GM18520 (cell line): Measurements from ENCODE around the gene GALNT8.

Source experiments
- ATAC-seq: cut with Tn5 transposase; IDR thresholded peaks from one replicate; pipeline ENCODE4 v1.9.1; 2021; ENCODE audit not compliant: unreplicated experiment

The GALNT8 gene

DNA sequence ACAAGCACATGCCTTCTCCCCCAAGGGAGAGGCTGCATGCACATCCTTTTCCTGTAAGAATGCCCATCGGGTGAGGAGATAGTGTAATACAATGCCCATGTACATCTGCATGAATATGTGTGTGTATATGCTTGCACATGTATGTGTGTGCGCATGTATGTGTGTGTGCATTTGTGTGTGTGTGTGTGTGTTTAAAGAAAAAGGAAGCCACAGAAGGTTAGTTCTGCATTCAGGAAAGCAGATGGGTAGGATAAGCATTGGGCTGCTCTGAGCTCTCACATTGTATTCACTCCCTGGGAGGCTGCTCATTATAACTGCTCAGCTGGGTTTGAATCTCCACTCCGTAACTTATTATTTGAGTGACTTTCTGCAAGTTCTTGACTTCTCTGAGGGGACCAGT, 74.3 kb downstream of the GALNT8 start:
- no peak for ATAC-seq

- ATAC-seq: no peak
Measured at GRCh38 chr12:4796216-4796615, 76.0 kb downstream of the GALNT8 start.

- no peak for ATAC-seq
Measured at GRCh38 chr12:4796694-4797482, 76.7 kb downstream of the GALNT8 start.

DNA sequence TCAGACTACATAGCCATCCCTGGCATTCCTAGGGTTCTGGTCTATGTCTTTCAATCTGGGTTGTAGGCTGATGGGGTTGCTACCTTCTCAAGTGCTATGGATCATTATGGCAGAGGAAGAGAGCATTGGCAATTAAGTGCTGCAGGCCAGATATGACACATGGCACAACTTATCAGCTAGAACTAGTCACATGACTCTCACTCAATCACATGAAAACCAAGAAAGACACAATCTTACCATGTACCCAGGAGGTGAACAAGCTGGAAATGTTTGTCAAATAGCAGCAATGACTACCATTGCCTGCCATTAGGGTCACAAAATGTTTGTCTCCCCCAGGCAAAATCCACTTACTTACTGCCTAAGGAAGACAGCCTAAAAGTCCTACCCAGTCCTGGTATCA, 80.4 kb downstream of the GALNT8 start:
- no peak for ATAC-seq

DNA sequence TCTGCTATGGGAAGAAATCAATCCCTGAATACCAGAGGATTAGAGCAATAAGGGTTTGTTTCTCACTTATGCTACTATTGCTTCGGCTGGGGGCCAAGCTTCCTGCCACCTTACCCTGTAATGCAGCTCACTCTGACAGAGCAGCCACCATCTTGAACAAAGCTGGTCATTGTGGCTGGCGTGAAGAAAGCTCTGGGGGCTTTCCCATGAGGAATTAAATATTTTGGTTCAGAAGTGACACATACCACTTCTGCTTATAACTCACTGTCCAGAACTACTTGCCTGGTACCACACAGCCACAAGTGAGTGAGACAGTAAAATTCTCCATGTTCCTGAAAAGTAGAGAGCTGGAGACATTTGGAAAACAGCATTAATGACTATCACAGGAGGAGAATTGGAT, 82.6 kb downstream of the GALNT8 start:
- ATAC-seq: no peak

DNA sequence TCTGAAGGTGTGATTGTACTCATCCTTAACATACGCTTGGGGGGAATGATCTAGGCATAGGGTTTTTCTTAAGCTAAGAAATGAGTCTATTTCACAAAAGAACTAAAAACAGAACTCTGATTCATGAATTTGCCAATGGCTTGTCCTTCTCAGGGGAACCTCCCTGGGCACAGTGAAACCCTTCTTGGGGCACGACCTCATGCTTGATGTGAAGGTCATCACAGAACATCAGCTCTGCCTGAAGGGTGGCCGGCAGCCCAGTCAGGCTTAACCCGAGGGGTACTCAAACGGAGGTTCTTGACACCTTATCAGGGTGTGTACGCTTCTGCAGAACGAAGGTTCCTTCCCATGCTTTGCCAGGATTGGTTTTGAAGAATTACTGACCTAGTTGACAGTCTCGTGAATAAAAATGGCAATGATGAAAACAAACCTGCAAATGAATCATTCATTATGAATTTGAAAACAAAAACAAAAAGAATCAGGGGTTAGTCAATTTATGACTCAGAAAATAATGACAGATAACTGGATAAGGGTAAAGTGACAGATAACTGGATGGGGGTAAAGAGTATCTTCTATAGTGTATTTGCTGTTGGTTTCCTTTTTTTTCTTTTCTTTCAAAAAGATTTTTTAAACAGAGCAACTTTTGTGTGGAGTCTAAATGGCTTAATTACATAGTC, 86.4 kb downstream of the GALNT8 start:
- no peak for ATAC-seq

DNA sequence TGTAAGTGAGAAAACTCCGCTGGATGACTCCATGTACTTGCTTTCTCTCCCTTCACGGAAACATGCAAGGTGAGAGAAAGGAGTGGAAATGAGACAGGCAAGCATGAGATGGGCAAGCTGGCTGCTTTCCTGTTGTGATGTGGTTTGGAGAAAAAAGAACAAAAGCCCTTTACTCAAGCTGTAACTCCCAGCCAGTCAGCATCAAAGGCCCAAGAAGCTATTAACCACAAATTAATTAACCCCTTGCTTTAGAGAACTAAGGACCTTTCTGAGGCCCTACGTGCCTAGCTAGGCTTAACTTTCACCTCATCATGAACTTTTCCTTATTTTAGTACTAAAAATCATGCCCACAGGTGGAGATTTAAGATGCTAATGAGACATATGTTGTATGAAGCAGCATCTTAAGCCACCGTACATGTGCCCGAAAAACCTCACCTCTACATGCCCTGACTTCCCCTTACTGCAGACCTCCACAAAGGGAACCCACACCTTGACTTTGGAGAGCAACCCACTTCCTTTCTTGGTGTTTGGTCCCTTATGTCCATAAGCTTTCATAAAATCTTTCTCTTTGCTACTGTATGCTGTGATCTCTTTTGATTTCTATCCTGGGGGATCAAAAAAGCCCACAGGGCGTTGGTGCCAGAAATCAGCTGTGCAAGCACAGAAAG, 87.0 kb downstream of the GALNT8 start:
- ATAC-seq: no peak

DNA sequence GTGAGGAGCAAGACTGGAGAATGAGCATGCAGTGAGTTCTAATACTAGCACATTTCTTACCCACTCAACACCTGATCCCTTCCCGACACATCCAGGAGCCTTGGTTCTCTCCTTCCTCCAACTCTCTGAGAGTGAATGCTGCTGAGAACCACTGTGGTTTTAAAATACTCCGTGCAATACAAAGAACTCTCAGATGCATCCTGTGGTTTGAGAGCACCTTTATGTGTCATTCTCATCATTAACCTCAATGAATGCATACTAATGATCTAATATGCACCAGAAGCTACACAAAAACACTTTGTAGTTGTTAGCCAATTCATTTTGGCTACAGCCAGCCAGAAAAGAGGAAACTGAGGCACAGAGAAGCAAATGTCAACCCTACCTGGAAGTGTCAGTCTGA, 87.6 kb downstream of the GALNT8 start:
- no peak for ATAC-seq

DNA sequence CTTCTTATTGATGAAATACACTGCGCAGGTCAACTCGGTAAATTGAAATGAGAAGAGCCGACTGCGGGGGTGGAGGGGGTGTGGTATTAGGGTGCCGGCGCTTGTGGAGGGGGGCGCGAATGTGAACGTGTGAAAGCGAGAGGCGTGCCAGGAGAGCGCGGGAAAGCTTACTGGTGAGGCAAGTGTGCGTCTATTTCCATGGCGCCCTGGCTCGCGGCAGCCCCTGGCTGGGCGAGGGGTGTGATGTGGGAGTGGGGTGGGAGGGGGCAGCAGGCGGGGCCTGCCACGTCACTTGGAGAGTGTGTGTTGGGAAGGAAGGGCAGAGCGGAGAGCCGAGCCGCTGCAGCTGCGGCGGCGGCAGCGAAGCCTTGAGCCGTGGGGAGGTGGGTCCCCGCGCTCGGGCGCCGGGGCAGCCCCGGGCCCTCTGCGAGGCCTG, 88.8 kb downstream of the GALNT8 start:
- ATAC-seq: no peak

GRCh38 chr12:4809449-4810218, 89.4 kb downstream of the GALNT8 start:
- no peak for ATAC-seq

DNA sequence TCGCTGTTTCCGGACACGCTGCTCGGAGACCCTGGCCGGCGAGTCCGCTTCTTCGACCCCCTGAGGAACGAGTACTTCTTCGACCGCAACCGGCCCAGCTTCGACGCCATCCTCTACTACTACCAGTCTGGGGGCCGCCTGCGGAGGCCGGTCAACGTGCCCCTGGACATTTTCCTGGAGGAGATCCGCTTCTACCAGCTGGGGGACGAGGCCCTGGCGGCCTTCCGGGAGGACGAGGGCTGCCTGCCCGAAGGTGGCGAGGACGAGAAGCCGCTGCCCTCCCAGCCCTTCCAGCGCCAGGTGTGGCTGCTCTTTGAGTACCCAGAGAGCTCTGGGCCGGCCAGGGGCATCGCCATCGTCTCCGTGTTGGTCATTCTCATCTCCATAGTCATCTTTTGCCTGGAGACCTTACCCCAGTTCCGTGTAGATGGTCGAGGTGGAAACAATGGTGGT, 90.0 kb downstream of the GALNT8 start:
- no peak for ATAC-seq

GRCh38 chr12:4812624-4813327, 92.6 kb downstream of the GALNT8 start:
- no peak for ATAC-seq

DNA sequence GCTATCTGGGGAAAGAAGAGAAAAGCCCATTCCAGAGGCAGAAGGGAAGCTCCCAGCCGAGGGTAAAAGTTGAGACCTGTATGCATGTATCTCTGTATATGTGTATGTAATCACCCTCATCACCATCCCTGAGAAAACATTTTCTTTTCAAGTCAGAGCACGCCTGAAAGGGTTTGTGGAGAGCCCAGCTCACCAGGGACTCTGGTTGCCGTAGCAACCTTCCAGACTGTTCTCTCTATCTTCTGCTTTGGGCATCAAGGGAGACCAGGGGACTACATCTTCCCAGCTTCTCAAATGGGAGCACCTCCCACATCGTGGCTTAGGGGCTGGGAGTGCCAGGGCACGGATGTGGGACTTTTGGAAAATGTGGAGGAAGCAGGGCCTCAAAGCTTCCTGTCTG, 93.5 kb downstream of the GALNT8 start:
- ATAC-seq: no peak

DNA sequence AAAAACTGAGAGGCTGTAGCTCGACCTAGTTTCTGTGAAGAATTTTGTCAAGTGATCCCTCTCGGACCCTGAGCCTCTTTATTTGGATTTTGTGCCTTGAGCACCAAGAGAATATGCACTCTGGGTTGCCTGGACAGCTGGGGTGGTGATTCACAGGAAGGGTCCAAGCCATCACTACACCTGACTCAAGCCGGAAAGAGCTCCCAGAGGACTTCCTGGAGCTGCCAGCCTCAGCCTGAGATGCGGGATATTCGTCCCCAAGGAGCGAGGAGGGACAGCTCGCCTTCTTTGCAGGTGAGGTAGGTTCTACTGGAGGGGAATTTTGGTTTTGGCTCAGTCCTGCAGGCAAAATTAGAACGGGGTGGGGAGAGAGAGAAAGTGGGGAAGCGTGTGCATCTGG, 94.3 kb downstream of the GALNT8 start:
- ATAC-seq: no peak

- no peak for ATAC-seq
Measured at GRCh38 chr12:4816744-4817525, 96.7 kb downstream of the GALNT8 start.

GRCh38 chr12:4817880-4818279, 97.7 kb downstream of the GALNT8 start:
- ATAC-seq: no peak

GRCh38 chr12:4819654-4820053, 99.5 kb downstream of the GALNT8 start:
- no peak for ATAC-seq

DNA sequence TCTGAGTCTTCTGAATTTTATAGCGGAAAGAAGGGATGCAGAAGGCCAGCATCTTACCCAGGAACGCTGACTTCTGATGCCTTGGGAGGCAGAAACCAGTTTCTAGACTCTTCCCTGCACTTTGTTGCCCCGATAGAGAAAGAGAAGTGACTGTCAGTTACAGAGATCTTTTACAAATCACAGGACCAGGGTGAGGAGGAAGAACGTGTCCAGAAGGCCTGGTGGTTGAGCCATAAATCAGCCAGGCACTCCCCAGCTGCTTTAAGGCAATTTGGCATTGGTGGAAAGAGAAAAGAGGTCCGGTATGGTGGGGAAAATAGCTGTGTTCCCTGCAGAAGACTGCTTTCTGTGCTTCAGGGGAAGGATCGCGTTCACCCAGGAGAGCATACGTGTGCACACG, 100.8 kb downstream of the GALNT8 start:
- no peak for ATAC-seq
